Measurements from ENCODE around the gene KCNC3.

KCNC3 gene

DNA sequence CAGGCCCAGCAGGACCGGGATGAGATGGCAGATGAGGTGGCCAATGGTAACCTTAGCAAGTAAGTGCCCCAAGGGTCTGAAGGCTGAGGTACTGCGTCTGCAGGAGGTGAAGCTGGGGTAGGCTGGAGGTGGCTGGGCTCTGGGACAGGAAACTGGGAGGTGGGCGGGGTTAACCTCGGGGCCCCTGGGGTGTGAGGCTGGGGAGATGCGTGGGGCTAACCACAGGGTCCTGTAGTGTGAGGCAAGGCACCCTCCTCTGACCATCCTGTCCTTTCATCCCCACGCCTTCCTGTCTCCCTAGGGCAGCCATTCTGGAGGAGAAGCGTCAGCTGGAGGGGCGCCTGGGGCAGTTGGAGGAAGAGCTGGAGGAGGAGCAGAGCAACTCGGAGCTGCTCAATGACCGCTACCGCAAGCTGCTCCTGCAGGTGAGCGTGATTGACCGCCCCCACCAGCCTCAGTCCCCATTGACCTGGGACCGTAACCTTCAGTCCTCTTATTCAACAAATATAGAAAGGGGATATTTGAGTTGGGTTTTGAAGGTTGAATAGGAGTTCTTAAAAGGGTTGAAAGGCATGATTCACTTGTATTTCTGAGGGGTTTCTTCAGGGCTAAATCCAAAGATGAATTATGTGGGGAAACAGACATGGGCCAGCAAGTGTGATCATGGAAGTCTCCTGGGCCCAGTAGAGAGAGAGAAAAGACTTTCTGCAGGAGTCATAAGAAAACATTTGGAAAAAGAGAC, 35.7 kb downstream of the KCNC3 start:
- no peak for DNase-seq (ENCODE audit: low read depth)
- TF ChIP-seq, protein P1, sequence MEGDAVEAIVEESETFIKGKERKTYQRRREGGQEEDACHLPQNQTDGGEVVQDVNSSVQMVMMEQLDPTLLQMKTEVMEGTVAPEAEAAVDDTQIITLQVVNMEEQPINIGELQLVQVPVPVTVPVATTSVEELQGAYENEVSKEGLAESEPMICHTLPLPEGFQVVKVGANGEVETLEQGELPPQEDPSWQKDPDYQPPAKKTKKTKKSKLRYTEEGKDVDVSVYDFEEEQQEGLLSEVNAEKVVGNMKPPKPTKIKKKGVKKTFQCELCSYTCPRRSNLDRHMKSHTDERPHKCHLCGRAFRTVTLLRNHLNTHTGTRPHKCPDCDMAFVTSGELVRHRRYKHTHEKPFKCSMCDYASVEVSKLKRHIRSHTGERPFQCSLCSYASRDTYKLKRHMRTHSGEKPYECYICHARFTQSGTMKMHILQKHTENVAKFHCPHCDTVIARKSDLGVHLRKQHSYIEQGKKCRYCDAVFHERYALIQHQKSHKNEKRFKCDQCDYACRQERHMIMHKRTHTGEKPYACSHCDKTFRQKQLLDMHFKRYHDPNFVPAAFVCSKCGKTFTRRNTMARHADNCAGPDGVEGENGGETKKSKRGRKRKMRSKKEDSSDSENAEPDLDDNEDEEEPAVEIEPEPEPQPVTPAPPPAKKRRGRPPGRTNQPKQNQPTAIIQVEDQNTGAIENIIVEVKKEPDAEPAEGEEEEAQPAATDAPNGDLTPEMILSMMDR (IDR thresholded peaks at IDR 0.05; ENCODE audit: insufficient read depth, low read depth, low read length, missing control alignments): no peak
- no peak overlapping the region for H3K4me3 ChIP-seq (ENCODE audit: low read depth, low read length)

DNA sequence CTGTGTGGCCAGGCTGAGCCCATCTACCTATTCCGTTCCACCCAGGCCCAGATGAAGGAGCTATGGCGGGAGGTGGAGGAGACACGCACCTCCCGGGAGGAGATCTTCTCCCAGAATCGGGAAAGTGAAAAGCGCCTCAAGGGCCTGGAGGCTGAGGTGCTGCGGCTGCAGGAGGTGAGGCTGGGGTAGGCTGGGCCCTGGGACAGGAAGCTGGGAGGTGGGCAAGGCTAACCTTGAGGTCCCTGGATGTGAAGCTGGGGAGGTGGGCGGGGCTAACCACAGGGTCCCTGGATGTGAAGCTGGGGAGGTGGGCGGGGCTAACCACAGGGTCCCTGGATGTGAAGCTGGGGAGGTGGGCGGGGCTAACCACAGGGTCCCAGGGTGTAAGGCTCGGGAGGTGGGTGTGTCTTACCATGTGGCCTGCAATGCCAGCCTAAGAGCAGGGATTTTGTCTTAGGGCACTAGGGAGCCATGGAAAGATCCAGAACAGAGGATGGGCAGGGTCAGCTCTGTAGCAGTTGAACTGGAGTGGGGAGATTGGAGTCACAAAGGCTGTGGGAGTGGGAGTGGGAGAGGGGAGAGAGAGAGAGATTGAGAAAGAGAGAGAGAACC, 36.9 kb downstream of the KCNC3 start:
- no peak for DNase-seq (ENCODE audit: low read depth)
- TF ChIP-seq, protein P1 (IDR thresholded peaks at IDR 0.05; ENCODE audit: insufficient read depth, low read depth, low read length, missing control alignments): no peak

DNA sequence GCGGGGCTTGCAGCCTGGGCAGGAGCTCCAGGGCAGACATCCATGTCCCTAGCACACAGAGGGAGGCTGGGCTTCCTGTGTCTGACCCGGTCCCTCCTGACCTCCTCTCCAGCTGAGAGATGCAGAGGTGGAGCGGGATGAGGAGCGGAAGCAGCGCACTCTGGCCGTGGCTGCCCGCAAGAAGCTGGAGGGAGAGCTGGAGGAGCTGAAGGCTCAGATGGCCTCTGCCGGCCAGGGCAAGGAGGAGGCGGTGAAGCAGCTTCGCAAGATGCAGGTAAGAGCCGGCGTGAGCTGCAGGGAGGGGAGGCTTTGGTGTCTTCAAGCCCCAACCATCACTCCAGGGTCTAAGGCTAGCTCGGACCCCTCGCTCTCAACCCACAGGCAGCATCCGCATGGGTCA, 38.4 kb downstream of the KCNC3 start:
- no peak for DNase-seq (ENCODE audit: low read depth)
- TF ChIP-seq, protein P1 (IDR thresholded peaks at IDR 0.05; ENCODE audit: insufficient read depth, low read depth, low read length, missing control alignments): no peak
- no peak overlapping the region for H3K4me3 ChIP-seq (ENCODE audit: low read depth, low read length)

More for the DNA sequence above, 36.9 kb downstream of the KCNC3 start:
- H3K4me3 ChIP-seq (ENCODE audit: low read depth, low read length): no peak overlapping the region

DNA sequence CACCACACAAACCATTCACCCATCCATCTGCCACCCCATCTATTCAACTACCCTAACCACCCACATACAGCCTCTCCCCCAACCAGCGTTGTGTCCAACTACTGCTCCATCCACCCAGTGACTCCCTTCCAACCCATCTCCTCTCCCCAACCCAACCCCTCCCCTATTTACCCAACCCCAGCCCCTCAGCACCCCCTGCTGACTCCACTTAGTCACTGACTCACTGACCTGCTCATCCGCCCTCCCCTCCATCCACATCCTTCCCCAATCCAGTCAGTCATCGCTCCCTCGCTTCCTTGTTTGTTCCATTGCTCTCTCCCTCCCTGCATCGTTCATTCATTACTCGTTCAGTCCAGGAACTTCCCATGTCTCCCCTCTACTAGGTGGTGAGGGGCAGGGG, 39.2 kb downstream of the KCNC3 start:
- no peak overlapping the region for H3K4me3 ChIP-seq (ENCODE audit: low read depth, low read length)
- DNase-seq (ENCODE audit: low read depth): no peak
- TF ChIP-seq, protein P1 (IDR thresholded peaks at IDR 0.05; ENCODE audit: insufficient read depth, low read depth, low read length, missing control alignments): no peak

DNA sequence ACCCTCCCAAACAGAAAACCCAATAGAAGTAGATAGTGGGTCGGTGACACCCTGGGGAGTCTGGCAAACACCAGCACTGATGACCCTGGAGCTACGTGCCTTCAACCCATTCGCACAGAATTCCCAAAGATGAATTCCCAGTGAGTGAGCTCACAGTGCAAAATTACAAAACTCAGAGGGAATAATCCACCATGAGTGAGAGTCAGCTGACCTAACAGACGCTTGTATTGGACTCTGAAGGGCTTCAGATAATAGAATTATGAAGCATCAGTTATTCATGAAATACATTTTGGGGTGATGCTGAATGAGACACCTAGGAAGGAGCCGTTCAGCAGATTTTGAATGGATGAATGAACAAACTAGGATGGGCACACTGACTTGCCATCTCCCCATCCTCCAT, 40.2 kb downstream of the KCNC3 start:
- TF ChIP-seq, protein P1 (IDR thresholded peaks at IDR 0.05; ENCODE audit: insufficient read depth, low read depth, low read length, missing control alignments): no peak
- H3K4me3 ChIP-seq (ENCODE audit: low read depth, low read length): no peak overlapping the region
- no peak for DNase-seq (ENCODE audit: low read depth)

DNA sequence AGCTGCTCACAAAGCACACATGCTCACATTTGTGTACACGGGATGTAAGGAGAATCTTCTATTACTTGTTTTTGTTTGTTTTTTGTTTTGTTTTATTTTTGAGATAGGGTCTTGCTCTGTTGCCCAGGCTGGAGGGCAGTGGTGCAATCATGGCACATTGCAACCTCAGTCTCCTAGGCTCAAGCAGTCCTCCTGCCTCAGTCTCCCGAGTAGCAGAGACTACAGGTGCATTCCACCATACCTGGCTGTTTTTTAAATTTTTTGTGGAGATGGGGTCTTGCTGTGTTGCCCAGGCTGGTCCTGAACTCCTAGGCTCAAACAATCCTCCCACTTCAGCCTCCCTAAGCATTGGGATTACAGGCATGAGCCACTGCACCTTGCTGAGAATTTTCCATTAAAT, 41.8 kb downstream of the KCNC3 start:
- TF ChIP-seq, protein P1 (IDR thresholded peaks at IDR 0.05; ENCODE audit: insufficient read depth, low read depth, low read length, missing control alignments): no peak
- DNase-seq (ENCODE audit: low read depth): no peak
- no peak overlapping the region for H3K4me3 ChIP-seq (ENCODE audit: low read depth, low read length)
